H9 (cell line): ENCODE data around the gene USH2A. TPM values are rescaled to one million over a fixed set of nuclear protein-coding genes. Genes with fewer than 3 reads are reported as not detected.

Source experiments
- DNase-seq: peaks from one replicate; pipeline ENCODE4 v3.0.0-alpha.2; 2017
- H2AFZ ChIP-seq: one replicate; pipeline ENCODE4 v1.6.1; 2013; ENCODE audit warnings: mild to moderate bottlenecking, low read length, control low read depth, moderate library complexity
- H2AK5ac ChIP-seq: 2 replicates; pipeline ENCODE4 v1.6.1; 2013; ENCODE audit warnings: low read length, control low read depth, mixed read lengths; ENCODE audit not compliant: insufficient read length
- H2BK120ac ChIP-seq: one replicate; pipeline ENCODE4 v1.6.1; 2013; ENCODE audit warnings: low read depth, mild to moderate bottlenecking, low read length, control low read depth, inconsistent platforms; ENCODE audit not compliant: poor library complexity, severe bottlenecking
- H2BK12ac ChIP-seq: 2 replicates; pipeline ENCODE4 v1.6.1; 2013; ENCODE audit warnings: low read length, control low read depth, mixed read lengths, low read depth; ENCODE audit not compliant: insufficient read length
- H2BK15ac ChIP-seq: 2 replicates; pipeline ENCODE4 v1.6.1; 2013; ENCODE audit warnings: low read depth, low read length, control low read depth
- H2BK20ac ChIP-seq: one replicate; pipeline ENCODE4 v1.6.1; 2013; ENCODE audit warnings: low read depth, mild to moderate bottlenecking, low read length, control low read depth, inconsistent platforms; ENCODE audit not compliant: poor library complexity, severe bottlenecking
- H2BK5ac ChIP-seq: 2 replicates; pipeline ENCODE4 v1.6.1; 2013; ENCODE audit warnings: low read length, control low read depth, mixed read lengths; ENCODE audit not compliant: insufficient read length
- H3K14ac ChIP-seq: 2 replicates; pipeline ENCODE4 v1.6.1; 2013; ENCODE audit warnings: low read length, control low read depth; ENCODE audit not compliant: insufficient read depth
- H3K18ac ChIP-seq: 2 replicates; pipeline ENCODE4 v1.6.1; 2013; ENCODE audit warnings: low read depth, mild to moderate bottlenecking, mixed read lengths, low read length, control low read depth; ENCODE audit not compliant: insufficient read length
- H3K23ac ChIP-seq: 2 replicates; pipeline ENCODE4 v1.6.1; 2013; ENCODE audit warnings: low read length, control low read depth, mixed read lengths, low read depth; ENCODE audit not compliant: insufficient read length
- H3K23me2 ChIP-seq: 2 replicates; pipeline ENCODE4 v1.6.1; 2013; ENCODE audit warnings: low read depth, mild to moderate bottlenecking, mixed read lengths, low read length, control low read depth; ENCODE audit not compliant: insufficient read length, poor library complexity, severe bottlenecking
- H3K27ac ChIP-seq: 2 replicates; pipeline ENCODE4 v1.5.1; 2013; ENCODE audit warnings: low read length, control low read depth, mixed read lengths, low read depth; ENCODE audit not compliant: insufficient read length
- H3K27me3 ChIP-seq: 2 replicates; pipeline ENCODE4 v1.6.1; 2013; ENCODE audit warnings: low read length, control low read depth, inconsistent platforms; ENCODE audit not compliant: insufficient read depth
- H3K4ac ChIP-seq: 2 replicates; pipeline ENCODE4 v1.6.1; 2013; ENCODE audit warnings: low read depth, mild to moderate bottlenecking, control low read depth, inconsistent platforms, low read length, moderate library complexity
- H3K4me1 ChIP-seq: 2 replicates; pipeline ENCODE4 v1.6.1; 2013; ENCODE audit warnings: low read length, control low read depth, inconsistent platforms; ENCODE audit not compliant: insufficient read depth
- H3K4me2 ChIP-seq: 2 replicates; pipeline ENCODE4 v1.6.1; 2013; ENCODE audit warnings: low read length, control low read depth, mixed read lengths; ENCODE audit not compliant: insufficient read length, insufficient read depth
- H3K56ac ChIP-seq: 2 replicates; pipeline ENCODE4 v1.6.1; 2013; ENCODE audit warnings: low read depth, mild to moderate bottlenecking, mixed read lengths, low read length, control low read depth; ENCODE audit not compliant: insufficient read length
- H3K79me1 ChIP-seq: 2 replicates; pipeline ENCODE4 v1.6.1; 2013; ENCODE audit warnings: low read depth, mild to moderate bottlenecking, moderate library complexity, low read length, control low read depth, inconsistent platforms; ENCODE audit not compliant: insufficient read depth, poor library complexity, severe bottlenecking
- H3K79me2 ChIP-seq: 2 replicates; pipeline ENCODE4 v1.6.1; 2013; ENCODE audit warnings: low read length, control low read depth, inconsistent platforms; ENCODE audit not compliant: insufficient read depth
- H3K9ac ChIP-seq: 2 replicates; pipeline ENCODE4 v1.6.1; 2013; ENCODE audit warnings: low read length, control low read depth, mixed read lengths; ENCODE audit not compliant: insufficient read length; ENCODE audit errors: extremely low read depth
- H3K9me3 ChIP-seq: one replicate; pipeline ENCODE4 v1.6.1; 2013; ENCODE audit warnings: low read depth, low read length, inconsistent platforms; ENCODE audit not compliant: control insufficient read depth
- H3T11ph ChIP-seq: one replicate; pipeline ENCODE4 v1.6.1; 2013; ENCODE audit warnings: mild to moderate bottlenecking, low read length, control low read depth, inconsistent platforms
- H4K20me1 ChIP-seq: one replicate; pipeline ENCODE4 v1.6.1; 2013; ENCODE audit not compliant: control insufficient read depth, insufficient read length, insufficient read depth
- H4K5ac ChIP-seq: 2 replicates; pipeline ENCODE4 v1.6.1; 2013; ENCODE audit warnings: low read depth, mild to moderate bottlenecking, mixed read lengths, low read length, control low read depth; ENCODE audit not compliant: insufficient read length
- H4K8ac ChIP-seq: replicated peaks from 2 replicates; pipeline ENCODE4 v1.6.1; 2013; ENCODE audit warnings: low read length, control low read depth, mixed read lengths, low read depth; ENCODE audit not compliant: insufficient read length
- H4K91ac ChIP-seq: 2 replicates; pipeline ENCODE4 v1.6.1; 2013; ENCODE audit warnings: low read depth, mild to moderate bottlenecking, moderate library complexity, mixed read lengths, low read length, control low read depth; ENCODE audit not compliant: insufficient read length
- H3K27ac Mint-ChIP-seq, 3 experiments: 2 replicates in 2 of 3; 3 replicates in 1 of 3; pipeline ENCODE4 v1.8.0; 2020 to 2021; ENCODE audit warnings: mixed read lengths in 3 of 3, mild to moderate bottlenecking in 1 of 3, moderate library complexity in 1 of 3
- H3K27me3 Mint-ChIP-seq: 2 replicates; pipeline ENCODE4 v1.8.0; 2021; ENCODE audit warnings: low read depth, mild to moderate bottlenecking, moderate library complexity, mixed read lengths
- H3K36me3 Mint-ChIP-seq, 3 experiments: 2 replicates in 2 of 3; 3 replicates in 1 of 3; pipeline ENCODE4 v1.8.0; 2020 to 2021; ENCODE audit warnings: low read depth in 3 of 3, mixed read lengths in 3 of 3; ENCODE audit not compliant: insufficient read depth in 1 of 3
- H3K4me1 Mint-ChIP-seq, 2 experiments: 2 replicates each; pipeline ENCODE4 v1.8.0; 2020; ENCODE audit warnings: mixed read lengths in 2 of 2
- H3K4me3 Mint-ChIP-seq, 2 experiments: 2 replicates in 1 of 2; 3 replicates in 1 of 2; pipeline ENCODE4 v1.8.0; 2020 to 2021; ENCODE audit warnings: mild to moderate bottlenecking in 2 of 2, mixed read lengths in 2 of 2, moderate library complexity in 1 of 2
- H3K9me3 Mint-ChIP-seq, 2 experiments: 2 replicates in 1 of 2; 3 replicates in 1 of 2; pipeline ENCODE4 v1.8.0; 2020; ENCODE audit warnings: mild to moderate bottlenecking in 2 of 2, mixed read lengths in 2 of 2, moderate library complexity in 1 of 2
- CTCF ChIP-seq: fragments of 200-600 bp; sonication (generic); conservative IDR thresholded peaks from 3 replicates; pipeline ENCODE4 v1.8.0; 2021; ENCODE audit warnings: antibody characterized with exemption, mild to moderate bottlenecking
- WGBS: extraction: QIAGEN DNeasy Blood & Tissue Kit; methylation state at CpG from one replicate; pipeline ENCODE4 v1.1.7; 2013; ENCODE audit warnings: missing lambda C conversion rate, low lambda C conversion rate, mixed read lengths; ENCODE audit not compliant: insufficient read length; ENCODE audit errors: extremely low coverage; 5-methylcytosine and 5-hydroxymethylcytosine counted together
- total RNA-seq: library from RNA; stranded (reverse); gene quantifications from 2 replicates; pipeline ENCODE4 v1.2.1, GENCODE V29; 2021

Gene USH2A
- total RNA-seq, 1 experiment from 2014 or later: 0.11 TPM

- Histone ChIP-seq H4K20me1 (no peaks in the 10 kb centered on the region), H3K4ac (no peak overlapping the region), H2AFZ (no peak overlapping the region), H3K14ac (no peak overlapping the region), H2BK12ac (no peak overlapping the region), H3K56ac (no peak overlapping the region), H3K79me2 (no peaks in the 10 kb centered on the region), H3K18ac (no peak overlapping the region), H3K9ac (no peak overlapping the region), H4K8ac (no peak overlapping the region), H2BK20ac (no peak overlapping the region), H3T11ph (no peak overlapping the region), H2BK15ac (no peak overlapping the region), H2BK5ac (no peak overlapping the region), H3K4me1 (0 out of 2 replicates have a peak, but pooled peaks cover 3% of the 10 kb centered on the region), H2BK120ac (no peak overlapping the region), H3K79me1 (no peaks in the 10 kb centered on the region), H3K23ac (no peak overlapping the region), H3K23me2 (no peaks in the 10 kb centered on the region), H3K27me3 (no peaks in the 10 kb centered on the region), H4K91ac (no peak overlapping the region), H2AK5ac (no peak overlapping the region), H3K4me2 (no peak overlapping the region), H4K5ac (no peak overlapping the region), H3K9me3 (no peaks in the 10 kb centered on the region), H3K27ac (no peak overlapping the region)
- no peak for TF ChIP-seq CTCF
- Mint-ChIP-seq H3K27me3 (no peaks in the 10 kb centered on the region), H3K36me3 (no peaks in the 10 kb centered on the region), H3K27ac (peak overlapping the region in 2 of 3 experiments; percentile 58 to 77; a peak in 1 of 7 replicates), H3K4me3 (no peak overlapping the region), H3K4me1 (peaks cover 14 to 21% of the 10 kb centered on the region in 2 experiments), H3K9me3 (no peaks in the 10 kb centered on the region)
- WGBS: no CpG with 5 or more reads among the region's 3 CpGs
- DNase-seq: peak; percentile 35
Measured at GRCh38 chr1:216075339-216075738, 347.9 kb downstream of the USH2A start.
